Measurements from ENCODE around the gene EMP2. TPM values are rescaled to one million over a fixed set of nuclear protein-coding genes. Genes with fewer than 3 reads are reported as not detected.

Gene EMP2
- total RNA-seq, 1 donor from 2014 or later, result 70.7 TPM

DNA sequence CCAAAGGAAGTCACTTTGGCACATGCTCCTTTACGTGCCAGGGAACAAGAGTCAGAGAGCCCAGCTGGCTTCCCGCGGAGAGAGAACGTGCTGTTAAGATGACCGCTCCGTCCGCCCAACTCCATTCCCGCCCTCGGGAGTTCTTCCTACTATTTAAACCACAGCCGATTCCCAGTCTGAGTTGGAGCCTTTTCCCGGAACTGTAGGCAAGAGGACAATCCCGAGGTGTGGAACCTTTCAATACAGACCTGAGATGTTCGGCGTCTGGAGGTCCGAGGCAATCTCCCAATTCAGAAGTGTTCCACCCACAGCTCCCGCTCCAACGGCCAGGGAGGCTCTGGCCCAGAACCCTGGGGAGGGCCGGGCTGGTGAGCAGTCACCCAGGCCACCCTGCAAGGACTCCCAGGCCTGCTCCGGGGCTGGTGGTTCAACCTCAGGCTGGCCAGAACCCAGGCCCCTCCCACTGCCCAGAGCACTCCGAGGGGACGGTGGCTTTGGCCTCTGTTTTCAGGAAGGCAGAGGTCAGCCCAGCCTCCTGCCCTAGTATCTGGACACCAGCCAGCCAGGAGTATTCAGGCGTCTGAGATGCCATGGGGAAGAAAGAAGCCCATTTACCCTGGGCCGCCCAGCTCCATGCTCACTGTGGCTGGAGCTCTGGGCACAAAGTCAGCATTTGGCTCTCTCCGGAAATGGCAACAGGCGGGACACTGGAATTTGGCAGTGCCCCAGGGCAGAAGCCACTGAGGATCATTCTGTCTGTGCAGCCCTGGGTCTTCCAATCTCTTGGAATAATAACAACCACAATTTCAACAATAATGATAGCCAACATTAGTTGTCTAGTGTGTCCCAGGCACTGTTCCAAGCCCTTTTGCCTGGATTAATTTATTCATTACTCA is 21.4 kb downstream of the EMP2 start:
- Histone ChIP-seq H3K9me3 (no peaks in the 10 kb centered on the region), H3K27ac (peak overlapping the region; percentile 54), H3K36me3 (no peaks in the 10 kb centered on the region), H3K4me1 (peaks cover 39% of the 10 kb centered on the region), H3K27me3 (no peaks in the 10 kb centered on the region), H3K4me3 (peak overlapping the region; percentile 9 to 13)
- peak in 1 of 2 donors; percentile 43 for TF ChIP-seq POLR2AphosphoS5 (IDR thresholded peaks at IDR 0.05; ENCODE audit: insufficient read depth in 1 of 2, low read depth in 1 of 2)
- TF ChIP-seq, protein P1, sequence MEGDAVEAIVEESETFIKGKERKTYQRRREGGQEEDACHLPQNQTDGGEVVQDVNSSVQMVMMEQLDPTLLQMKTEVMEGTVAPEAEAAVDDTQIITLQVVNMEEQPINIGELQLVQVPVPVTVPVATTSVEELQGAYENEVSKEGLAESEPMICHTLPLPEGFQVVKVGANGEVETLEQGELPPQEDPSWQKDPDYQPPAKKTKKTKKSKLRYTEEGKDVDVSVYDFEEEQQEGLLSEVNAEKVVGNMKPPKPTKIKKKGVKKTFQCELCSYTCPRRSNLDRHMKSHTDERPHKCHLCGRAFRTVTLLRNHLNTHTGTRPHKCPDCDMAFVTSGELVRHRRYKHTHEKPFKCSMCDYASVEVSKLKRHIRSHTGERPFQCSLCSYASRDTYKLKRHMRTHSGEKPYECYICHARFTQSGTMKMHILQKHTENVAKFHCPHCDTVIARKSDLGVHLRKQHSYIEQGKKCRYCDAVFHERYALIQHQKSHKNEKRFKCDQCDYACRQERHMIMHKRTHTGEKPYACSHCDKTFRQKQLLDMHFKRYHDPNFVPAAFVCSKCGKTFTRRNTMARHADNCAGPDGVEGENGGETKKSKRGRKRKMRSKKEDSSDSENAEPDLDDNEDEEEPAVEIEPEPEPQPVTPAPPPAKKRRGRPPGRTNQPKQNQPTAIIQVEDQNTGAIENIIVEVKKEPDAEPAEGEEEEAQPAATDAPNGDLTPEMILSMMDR (IDR thresholded peaks at IDR 0.05), result no peak
- intact Hi-C loops (cut with DNase I), result loop anchor here (10.0 kb wide), 1 partner anchor 696 kb away; the partner anchor contains the start of gene SOCS1
- DNase-seq (ENCODE audit: extremely low spot score in 2 of 2), result no peak

DNA sequence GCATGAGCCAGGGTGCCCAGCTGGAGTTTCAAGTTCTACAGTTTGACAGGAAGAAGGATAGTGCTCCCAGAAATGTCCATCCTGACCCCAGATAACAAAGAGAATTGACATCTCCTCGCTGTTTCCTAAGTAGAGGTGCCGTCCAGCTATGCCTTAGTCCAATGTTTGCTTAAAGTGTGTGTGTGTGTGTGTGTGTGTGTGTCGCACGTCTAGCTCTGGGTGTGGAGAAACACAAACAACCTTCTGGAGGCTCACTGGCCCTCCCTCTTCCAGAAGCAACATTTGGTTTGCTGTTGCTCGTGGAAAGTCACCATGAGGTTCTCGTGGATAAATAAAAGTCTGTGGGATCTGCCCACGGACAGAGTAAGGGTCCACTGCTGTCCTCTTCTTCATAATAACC is 22.1 kb downstream of the EMP2 start:
- no peaks in the 10 kb centered on the region for H3K36me3 ChIP-seq
- H3K4me3 ChIP-seq, result no peak overlapping the region
- H3K4me1 ChIP-seq, result peaks cover 37% of the 10 kb centered on the region
- no peak for TF ChIP-seq POLR2A (IDR thresholded peaks at IDR 0.05)
- TF ChIP-seq, protein P1 (IDR thresholded peaks at IDR 0.05), result no peak
- peak overlapping the region; percentile 54 for H3K27ac ChIP-seq
- no peak for DNase-seq (ENCODE audit: extremely low spot score in 2 of 2)
- intact Hi-C loops (cut with DNase I), result loop anchor here (10.0 kb wide), 1 partner anchor 696 kb away; the partner anchor contains the start of gene SOCS1
- H3K27me3 ChIP-seq, result no peaks in the 10 kb centered on the region
- H3K9me3 ChIP-seq, result no peaks in the 10 kb centered on the region

DNA sequence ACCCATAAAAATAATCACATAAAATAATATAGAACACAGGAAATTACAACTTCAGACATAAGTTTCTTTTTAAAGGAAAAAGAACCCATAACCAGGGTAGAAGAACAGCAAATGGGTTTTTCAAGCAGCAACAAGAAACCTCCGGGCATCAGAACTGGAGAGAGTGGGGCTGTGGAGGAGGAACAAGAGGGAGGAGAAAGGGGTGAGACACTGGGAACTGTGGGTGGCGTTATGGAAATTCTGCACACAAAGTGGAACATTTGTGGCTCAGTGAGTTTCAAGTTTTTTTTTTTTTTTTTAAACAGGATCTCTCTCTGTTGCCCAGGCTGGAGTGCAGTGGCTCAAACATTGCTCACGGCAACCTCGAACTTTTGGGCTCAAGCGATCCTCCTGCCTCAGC is 22.6 kb downstream of the EMP2 start:
- intact Hi-C loops (cut with DNase I), result loop anchor here (10.0 kb wide), 1 partner anchor 697 kb away; the partner anchor contains the start of gene SOCS1
- no peak overlapping the region for H3K27ac ChIP-seq
- no peak for TF ChIP-seq POLR2A (IDR thresholded peaks at IDR 0.05)
- TF ChIP-seq, protein P1 (IDR thresholded peaks at IDR 0.05), result no peak
- no peak for TF ChIP-seq POLR2AphosphoS5 (IDR thresholded peaks at IDR 0.05; ENCODE audit: insufficient read depth in 1 of 2, low read depth in 1 of 2)
- H3K9me3 ChIP-seq, result no peaks in the 10 kb centered on the region
- H3K27me3 ChIP-seq, result no peaks in the 10 kb centered on the region
- no peak overlapping the region for H3K4me3 ChIP-seq
- H3K4me1 ChIP-seq, result peaks cover 37% of the 10 kb centered on the region
- H3K36me3 ChIP-seq, result no peaks in the 10 kb centered on the region
- no peak for DNase-seq (ENCODE audit: extremely low spot score in 2 of 2)

DNA sequence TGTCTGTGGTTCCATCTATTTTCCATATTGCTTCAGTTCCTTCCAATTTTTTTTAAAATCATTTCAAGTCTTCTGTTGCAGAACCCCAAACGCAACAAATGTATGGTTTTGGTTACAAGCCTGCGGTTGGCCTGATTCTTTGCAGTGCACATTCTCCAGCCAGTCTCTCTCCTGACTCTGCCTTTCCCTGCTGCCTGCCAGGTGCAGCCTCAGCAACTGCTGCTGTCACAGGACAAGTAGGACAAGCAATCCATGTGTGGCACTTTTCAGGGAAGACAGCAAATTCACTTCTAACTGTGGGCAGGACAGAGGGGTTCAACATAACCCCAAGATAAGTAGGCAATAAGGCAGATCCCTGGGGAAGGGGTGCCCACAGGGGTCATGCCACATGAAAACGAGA is 24.2 kb downstream of the EMP2 start:
- no peaks in the 10 kb centered on the region for H3K27me3 ChIP-seq
- intact Hi-C loops (cut with DNase I), result loop anchor here (10.0 kb wide), 1 partner anchor 699 kb away; the partner anchor contains the start of gene SOCS1
- no peak overlapping the region for H3K4me3 ChIP-seq
- H3K27ac ChIP-seq, result no peak overlapping the region
- TF ChIP-seq POLR2AphosphoS5 (IDR thresholded peaks at IDR 0.05; ENCODE audit: insufficient read depth in 1 of 2, low read depth in 1 of 2), result no peak
- TF ChIP-seq, protein P1 (IDR thresholded peaks at IDR 0.05), result no peak
- no peak for TF ChIP-seq POLR2A (IDR thresholded peaks at IDR 0.05)
- no peaks in the 10 kb centered on the region for H3K36me3 ChIP-seq
- no peaks in the 10 kb centered on the region for H3K9me3 ChIP-seq
- DNase-seq (ENCODE audit: extremely low spot score in 2 of 2), result no peak
- H3K4me1 ChIP-seq, result peaks cover 35% of the 10 kb centered on the region

DNA sequence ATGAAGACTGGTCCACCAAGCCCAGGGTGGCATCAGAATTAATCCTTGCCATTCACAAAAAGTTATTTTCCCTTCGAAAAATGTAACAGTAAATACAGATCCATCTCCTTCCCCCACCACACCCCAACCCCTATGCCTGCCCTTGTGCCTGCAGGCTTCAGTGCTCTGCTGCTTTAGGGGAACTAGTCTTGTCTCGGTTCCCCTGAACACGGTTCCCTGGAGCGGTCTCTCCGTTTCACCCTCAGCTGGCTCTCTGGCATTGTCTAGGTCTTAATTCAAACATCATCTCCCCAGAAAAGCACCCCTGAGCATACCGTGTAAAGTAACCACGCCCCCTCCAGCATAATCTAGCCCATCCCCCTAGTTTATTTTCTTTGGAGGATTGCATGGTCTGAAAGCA is 25.8 kb downstream of the EMP2 start:
- Histone ChIP-seq H3K4me3 (no peak overlapping the region), H3K27me3 (no peaks in the 10 kb centered on the region), H3K9me3 (no peaks in the 10 kb centered on the region), H3K27ac (no peak overlapping the region), H3K36me3 (no peaks in the 10 kb centered on the region), H3K4me1 (peaks cover 19% of the 10 kb centered on the region)
- TF ChIP-seq POLR2A (IDR thresholded peaks at IDR 0.05) (no peak), POLR2AphosphoS5 (IDR thresholded peaks at IDR 0.05; ENCODE audit: insufficient read depth in 1 of 2, low read depth in 1 of 2) (no peak)
- TF ChIP-seq, protein P1 (IDR thresholded peaks at IDR 0.05), result no peak
- DNase-seq (ENCODE audit: extremely low spot score in 2 of 2), result no peak
- intact Hi-C loops (cut with DNase I), result loop anchor here (10.0 kb wide), 1 partner anchor 700 kb away; the partner anchor contains the start of gene SOCS1

Measured in vagina (tissue), 2 donors.